Sigmoid colon (tissue), 4 donors: ENCODE results near the gene MYO5B.

ENCODE experiments used
- CTCF ChIP-seq, 4 experiments: fragments of 450-650 bp in 3 of 4; fragments of 200-600 bp in 1 of 4; IDR thresholded peaks; one replicate each; pipeline ENCODE4 v1.5.1; 2016 to 2019; ENCODE audit warnings: antibody characterized with exemption in 4 of 4, mild to moderate bottlenecking in 3 of 4, moderate library complexity in 2 of 4
- POLR2AphosphoS5 ChIP-seq, 4 donors: sonication (generic); formaldehyde crosslinking; IDR thresholded peaks; one replicate each; pipeline ENCODE4 v1.6.1; 2017; ENCODE audit warnings: antibody characterized with exemption in 4 of 4

- no peak for TF ChIP-seq POLR2AphosphoS5 (IDR thresholded peaks at IDR 0.05)
- TF ChIP-seq CTCF (IDR thresholded peaks at IDR 0.05), result no peak
Measured at GRCh38 chr18:50135903-50136302, 59.0 kb downstream of the MYO5B start.
